Suppressor macrophage treated with lipopolysaccharide for 1 hour (primary cell): ENCODE measurements around the gene RBM20.

ENCODE experiments used
- DNase-seq, 3 donors: peaks; one replicate each; pipeline ENCODE4 v3.0.0-alpha.2; 2020 to 2022

Gene RBM20

DNA sequence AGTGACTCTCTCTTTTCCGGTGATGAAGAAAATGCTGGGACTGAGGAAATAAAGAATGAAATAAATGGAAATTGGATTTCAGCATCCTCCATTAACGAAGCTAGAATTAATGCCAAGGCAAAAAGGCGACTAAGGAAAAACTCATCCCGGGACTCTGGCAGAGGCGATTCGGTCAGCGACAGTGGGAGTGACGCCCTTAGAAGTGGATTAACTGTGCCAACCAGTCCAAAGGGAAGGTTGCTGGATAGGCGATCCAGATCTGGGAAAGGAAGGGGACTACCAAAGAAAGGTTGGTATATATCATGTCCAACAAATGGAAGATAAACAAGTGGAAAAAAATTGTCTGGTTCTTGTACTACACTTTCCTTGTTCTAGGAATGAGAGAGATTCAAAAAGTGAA, 237.1 kb downstream of the RBM20 start:
- no peak for DNase-seq

- no peak for DNase-seq
These were observed 237.8 kb downstream of the RBM20 start for GRCh38 chr10:110881905-110882304.

DNA sequence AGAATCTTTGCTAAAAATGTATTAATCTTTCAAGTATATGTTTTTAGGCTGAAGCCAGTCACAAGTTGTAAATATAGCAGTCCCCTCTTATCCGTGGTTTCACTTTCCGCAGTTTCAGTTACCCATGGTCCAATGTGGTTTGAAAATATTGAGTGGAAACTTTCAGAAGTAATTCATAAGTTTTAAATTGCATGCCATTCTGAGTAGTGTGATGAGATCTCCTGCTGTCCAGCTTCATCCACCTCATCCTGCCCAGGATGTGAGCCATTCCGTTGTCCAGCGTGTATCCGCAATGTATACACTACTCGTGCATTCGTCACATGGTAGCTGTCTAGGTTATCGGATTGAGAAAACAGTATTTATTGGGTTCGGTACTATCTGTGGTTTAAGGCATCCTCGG, 239.8 kb downstream of the RBM20 start:
- DNase-seq = no peak

GRCh38 chr10:110885932-110886674, 242.0 kb downstream of the RBM20 start:
- no peak for DNase-seq

- DNase-seq = no peak
These were observed 243.4 kb downstream of the RBM20 start for GRCh38 chr10:110887560-110887959.
